Endometrial microvascular endothelial cells (primary cell): Measurements from ENCODE around the gene KASH5. TPM values are rescaled to one million over a fixed set of nuclear protein-coding genes. Genes with fewer than 3 reads are reported as not detected.
"Not testable (repeated sequence)": the region's sequence is repeated elsewhere in the genome, so short reads cannot be mapped to it uniquely, and the experiment has no call there.

Experiments
- in situ Hi-C: cut with HindIII; loops from 2 replicates; pipeline ENCODE4 v1.10.0; 2017; ENCODE audit warnings: low sequenced_read_pairs, low pct_unique_long_range_greater_than_20kb; ENCODE audit errors: inconsistent ontology term
- total RNA-seq: library from RNA; depleted of rRNA; stranded (reverse); fragments of >200 nt; gene quantifications from one replicate; pipeline ENCODE4 v1.2.3, GENCODE V29; 2015; ENCODE audit errors: inconsistent ontology term

The KASH5 gene
- total RNA-seq, 1 donor from 2014 or later, result not detected

DNA sequence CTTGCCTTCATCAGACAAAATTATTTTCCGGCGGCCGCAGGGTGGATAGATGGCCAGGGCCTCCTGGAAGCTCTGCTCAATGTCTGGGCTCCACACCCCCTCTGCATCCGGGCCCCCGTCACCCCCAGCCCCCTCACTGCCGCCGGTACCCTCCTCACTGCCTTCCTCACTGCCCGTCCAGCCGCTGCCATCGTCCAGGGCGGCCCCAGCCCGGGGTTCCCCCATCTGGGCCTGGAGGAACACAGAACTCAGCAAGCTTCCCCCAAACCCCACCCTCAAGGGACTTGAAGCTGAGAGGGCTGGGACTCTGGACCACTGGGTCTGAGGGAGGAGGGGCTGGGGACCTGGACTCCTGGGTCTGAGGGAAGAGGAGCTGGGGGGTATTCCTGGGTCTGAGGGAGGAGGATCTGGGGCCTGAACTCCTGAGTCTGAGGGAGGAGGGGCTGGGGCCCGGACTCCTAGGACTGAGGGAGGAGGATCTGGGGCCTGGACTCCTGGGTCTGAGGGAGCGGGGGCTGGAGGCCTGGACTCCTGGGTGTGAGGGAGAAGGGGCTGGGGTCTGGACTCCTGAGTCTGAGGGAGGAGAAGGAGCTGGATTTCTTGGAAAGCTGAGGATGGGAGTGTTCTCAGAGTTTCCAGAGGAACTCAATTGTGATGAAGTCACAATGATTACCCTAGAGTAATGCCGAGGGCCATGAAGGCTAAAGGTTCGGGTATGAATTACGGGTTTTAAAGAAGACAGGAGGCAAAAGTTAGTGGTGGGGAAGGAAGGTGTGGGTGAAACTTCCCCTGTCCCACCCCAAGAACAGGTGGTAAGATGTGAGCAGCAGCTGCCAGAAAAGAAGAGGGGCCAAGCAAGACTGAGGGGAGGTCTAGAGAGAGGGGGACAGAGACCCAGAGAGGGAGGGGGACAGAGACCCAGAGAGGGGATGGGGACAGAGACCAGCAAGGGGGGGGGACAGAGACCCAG, 27.9 kb upstream of the KASH5 start:
- in situ Hi-C loops, result no loop called here

DNA sequence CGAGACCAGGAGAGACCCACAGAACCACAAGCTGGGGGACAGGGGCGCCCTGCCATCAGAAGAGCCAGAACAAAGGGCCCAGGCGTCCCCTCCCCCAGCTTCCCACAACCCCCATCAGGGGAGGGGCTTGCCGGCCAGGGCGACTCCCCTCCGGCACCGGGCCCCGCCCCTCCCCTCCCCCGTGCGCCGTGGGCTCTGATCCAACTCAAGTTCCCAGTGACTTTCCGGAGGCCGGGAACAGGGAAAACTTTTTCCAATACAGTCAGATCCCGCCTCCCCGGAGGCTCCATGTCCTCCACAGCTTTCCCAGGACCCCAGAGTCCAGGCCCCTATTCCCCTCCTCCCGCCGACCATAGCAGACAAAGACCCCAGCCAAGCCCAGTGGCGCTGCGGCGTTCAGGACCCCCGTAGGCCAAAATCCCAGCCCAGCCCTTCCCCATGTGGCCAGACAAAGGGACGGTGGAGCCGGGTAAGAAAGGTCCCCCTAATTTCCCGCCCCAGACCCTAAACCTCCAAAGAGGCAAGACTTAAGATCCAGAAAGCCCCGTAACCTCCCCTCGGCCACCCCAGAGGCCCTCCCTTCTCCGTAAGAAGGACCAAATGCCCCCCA, 26.5 kb upstream of the KASH5 start:
- in situ Hi-C loops, result no loop called here

DNA sequence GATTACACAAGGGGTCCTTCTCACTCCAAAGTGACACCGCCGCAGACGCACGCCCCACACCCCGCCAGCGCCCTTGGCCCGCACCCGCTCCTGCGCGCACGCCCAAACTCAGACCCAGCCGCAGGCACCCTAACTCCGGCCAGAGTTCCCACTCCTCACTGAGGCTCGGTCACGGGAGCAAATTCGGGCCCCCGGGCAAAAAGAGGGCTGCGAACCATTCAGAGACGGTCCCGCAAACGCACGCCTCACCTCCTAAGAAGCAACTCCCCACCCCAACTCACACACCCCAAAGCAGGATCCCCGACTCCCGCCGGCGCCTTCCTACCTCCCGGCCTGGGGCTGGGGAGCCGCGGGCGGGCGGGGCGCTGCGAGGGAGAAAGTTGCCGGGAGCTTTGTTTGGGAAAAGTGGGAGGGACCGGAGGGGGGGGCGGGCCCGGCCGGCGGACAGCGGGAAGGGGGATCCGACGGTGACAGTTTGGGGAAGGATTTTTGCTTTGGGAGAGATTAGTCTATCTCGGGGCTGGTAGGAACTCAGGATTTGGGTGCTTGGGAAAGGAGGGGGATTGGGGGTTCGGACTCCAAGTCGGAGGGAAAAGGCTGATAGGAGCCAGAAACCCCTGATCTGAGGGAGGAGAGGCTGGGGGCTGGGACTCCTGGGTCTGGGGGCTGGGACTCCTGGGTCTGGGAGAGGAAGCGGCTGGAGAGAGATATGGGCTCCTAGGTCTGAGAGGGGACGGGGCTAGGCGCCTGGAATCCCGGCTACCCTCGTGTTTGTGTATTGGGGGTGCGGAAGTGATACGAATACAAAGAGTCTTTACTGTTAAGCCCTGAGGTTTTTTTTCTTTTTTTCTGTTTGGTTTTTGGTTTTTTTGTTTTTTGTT, 25.8 kb upstream of the KASH5 start, which contains the start of gene TEAD2:
TEAD2 (minus strand) TSS at position 369 of the 881 bp plus-strand sequence. CDS start 2,341 bp downstream, outside the sequence.
- in situ Hi-C loops, result no loop called here

- in situ Hi-C loops, result no loop called here
Measured at GRCh38 chr19:49362929-49363267, 25.2 kb upstream of the KASH5 start.

- in situ Hi-C loops, result no loop called here
Measured at GRCh38 chr19:49363268-49364082, 24.6 kb upstream of the KASH5 start, which contains the start of gene DKKL1. Gene DKKL1 (plus strand): TSS chr19:49363877. CDS start chr19:49363999, 122 bp downstream.

DNA sequence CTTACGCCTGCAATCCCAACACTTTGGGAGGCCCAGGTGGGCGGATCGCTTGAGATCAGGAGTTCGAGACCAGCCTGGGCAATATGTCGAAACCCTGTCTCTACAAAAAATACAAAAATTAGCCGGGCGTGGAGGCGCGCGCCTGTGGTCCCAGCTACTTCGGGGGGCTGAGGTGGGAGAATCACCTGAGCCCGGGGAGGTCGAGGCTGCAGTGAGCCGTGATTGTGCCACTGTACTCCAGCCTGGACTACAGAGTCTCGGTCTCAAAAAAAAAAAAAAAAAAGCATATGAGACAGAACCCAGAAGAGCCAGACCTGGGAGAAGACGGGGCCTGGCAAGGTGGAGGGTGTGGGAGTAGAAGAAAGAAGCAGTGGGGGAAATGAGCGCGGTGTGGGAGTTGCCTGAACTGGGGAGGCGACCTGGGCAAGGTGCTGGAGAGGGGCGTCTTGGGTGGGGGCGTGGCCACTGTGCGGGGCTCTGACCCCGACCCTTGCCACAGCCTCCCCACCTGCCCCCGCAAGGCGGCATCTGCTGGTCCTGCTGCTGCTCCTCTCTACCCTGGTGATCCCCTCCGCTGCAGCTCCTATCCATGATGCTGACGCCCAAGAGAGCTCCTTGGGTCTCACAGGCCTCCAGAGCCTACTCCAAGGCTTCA, 23.8 kb upstream of the KASH5 start:
- in situ Hi-C loops, result no loop called here

GRCh38 chr19:49366110-49366509, 21.9 kb upstream of the KASH5 start:
- in situ Hi-C loops, result no loop called here

DNA sequence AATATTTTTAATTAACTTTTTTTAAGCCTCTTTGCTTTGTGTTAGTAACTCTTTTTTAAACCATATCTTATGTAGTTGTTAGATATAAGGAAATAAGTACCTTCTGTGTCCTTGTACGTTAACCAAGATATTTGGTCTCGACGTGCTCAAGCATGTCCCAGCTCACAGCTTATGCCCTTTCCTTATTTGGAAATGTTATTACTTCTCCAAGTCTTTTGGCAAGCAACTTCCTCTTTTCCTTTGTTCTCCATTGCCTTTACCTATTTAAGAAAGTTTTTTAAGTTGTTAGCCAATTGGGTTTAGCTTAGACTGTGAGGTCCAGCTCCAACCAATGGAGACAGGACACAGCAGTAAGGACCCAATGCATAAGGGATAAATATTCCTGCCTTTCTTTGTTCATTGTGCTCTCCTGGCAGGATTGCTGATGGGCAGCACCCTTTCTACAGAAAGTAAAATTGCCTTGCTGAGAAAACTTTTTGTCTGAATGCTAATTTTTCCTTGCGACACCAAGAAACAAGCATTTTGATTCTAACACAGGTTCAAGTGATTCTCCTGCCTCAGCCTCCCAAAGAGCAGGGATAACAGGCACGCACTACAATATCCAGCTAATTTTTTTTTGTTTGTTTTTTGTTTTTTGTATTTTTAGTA, 19.2 kb upstream of the KASH5 start:
- in situ Hi-C loops, result no loop called here

- in situ Hi-C loops, result no loop called here
Measured at GRCh38 chr19:49371184-49371583, 16.9 kb upstream of the KASH5 start.

DNA sequence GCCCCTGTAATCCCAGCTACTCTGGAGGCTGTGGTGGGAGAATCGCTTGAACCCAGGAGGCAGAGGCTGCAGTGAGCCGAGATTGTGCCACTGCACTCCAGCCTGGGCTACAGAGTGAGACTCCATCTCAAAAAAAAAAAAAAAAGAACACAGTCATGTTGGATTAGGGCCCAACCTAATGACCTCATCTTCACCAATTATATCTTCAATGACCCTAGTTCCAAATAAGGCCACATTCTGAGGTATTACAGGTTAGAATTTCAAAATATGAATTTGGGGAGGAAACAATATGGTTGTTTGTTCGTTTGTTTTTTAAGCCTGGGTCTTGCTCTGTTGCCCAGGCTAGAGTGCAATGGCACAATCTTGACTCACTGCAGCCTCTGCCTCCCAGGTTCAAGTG, 14.9 kb upstream of the KASH5 start:
- in situ Hi-C loops, result not testable (repeated sequence)

GRCh38 chr19:49374665-49375434, 13.2 kb upstream of the KASH5 start:
- in situ Hi-C loops, result no loop called here

DNA sequence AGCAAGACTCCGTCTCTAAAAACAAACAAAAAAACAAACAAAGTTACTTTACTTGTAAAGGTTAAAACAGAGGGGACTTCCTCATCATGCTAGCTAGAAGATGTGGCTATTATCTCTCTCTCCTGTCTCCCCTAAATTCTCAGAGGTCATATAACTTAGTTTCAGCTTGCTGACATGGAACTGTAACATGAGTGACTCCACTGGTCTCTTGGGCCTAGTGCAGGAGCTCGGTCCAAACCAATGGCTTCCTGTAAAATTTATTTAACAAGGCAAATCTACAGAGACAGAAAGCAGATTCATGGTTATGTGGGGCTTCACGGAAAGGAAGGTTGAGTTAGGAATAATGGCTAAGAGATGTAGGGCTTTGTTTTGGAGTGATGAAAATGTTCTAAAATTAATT, 9.5 kb upstream of the KASH5 start:
- in situ Hi-C loops, result no loop called here

GRCh38 chr19:49380391-49380790, 7.7 kb upstream of the KASH5 start:
- in situ Hi-C loops, result no loop called here

- in situ Hi-C loops, result no loop called here
Measured at GRCh38 chr19:49382639-49383038, 5.4 kb upstream of the KASH5 start.

- in situ Hi-C loops, result no loop called here
Measured at GRCh38 chr19:49383599-49383998, 4.5 kb upstream of the KASH5 start.

GRCh38 chr19:49389406-49389805, 1.4 kb downstream of the KASH5 start:
- in situ Hi-C loops, result no loop called here
